K562 (cell line): ENCODE data around the gene TEX9. TPM values are rescaled to one million over a fixed set of nuclear protein-coding genes. Genes with fewer than 3 reads are reported as not detected.

Experiments
- ADNP ChIP-seq: fragments of 200-800 bp; sonication (Bioruptor generic); IDR thresholded peaks from 2 replicates; pipeline ENCODE4 v1.6.1; 2016; ENCODE audit warnings: missing genetic modification characterization, missing compliant biosample characterization
- CBX5 ChIP-seq: IDR thresholded peaks from 2 replicates; pipeline ENCODE4 v1.6.1; 2014; ENCODE audit warnings: low read depth, borderline replicate concordance
- CEBPB ChIP-seq: fragments of 450-650 bp; IDR thresholded peaks from 2 replicates; pipeline ENCODE4 v1.6.1; 2016; ENCODE audit warnings: missing genetic modification characterization, missing compliant biosample characterization
- CSDE1 ChIP-seq, 2 experiments: fragments of 450-650 bp; IDR thresholded peaks; 2 replicates each; pipeline ENCODE4 v1.6.1; 2016; ENCODE audit warnings: mild to moderate bottlenecking in 1 of 2
- CTBP1 ChIP-seq: fragments of 450-650 bp; IDR thresholded peaks from 2 replicates; pipeline ENCODE4 v1.6.1; 2016; ENCODE audit warnings: borderline replicate concordance
- DLX4 ChIP-seq: fragments of 250-450 bp; sonication (Bioruptor Pico); IDR thresholded peaks from 2 replicates; pipeline ENCODE4 v1.6.1; 2021; ENCODE audit warnings: mild to moderate bottlenecking
- ETV5 ChIP-seq: sonication (generic); formaldehyde crosslinking; IDR thresholded peaks from 2 replicates; pipeline ENCODE4 v1.4.0; 2020; ENCODE audit warnings: low read depth, mild to moderate bottlenecking, missing genetic modification reagents
- GABPB1 ChIP-seq: sonication (generic); formaldehyde crosslinking; IDR thresholded peaks from 2 replicates; pipeline ENCODE4 v1.8.0; 2022; ENCODE audit warnings: mild to moderate bottlenecking, missing genetic modification reagents
- HNRNPLL ChIP-seq: fragments of 200-400 bp; formaldehyde crosslinking; IDR thresholded peaks from 2 replicates; pipeline ENCODE4 v1.6.1; 2017; ENCODE audit warnings: low read length, low read depth, mild to moderate bottlenecking; ENCODE audit not compliant: poor library complexity, severe bottlenecking
- KLF6 ChIP-seq: fragments of 250-450 bp; sonication (Bioruptor Pico); IDR thresholded peaks from 2 replicates; pipeline ENCODE4 v1.4.0; 2020; ENCODE audit warnings: mild to moderate bottlenecking, moderate library complexity, borderline replicate concordance
- MECOM ChIP-seq: fragments of 250-450 bp; sonication (Bioruptor Pico); IDR thresholded peaks from 2 replicates; pipeline ENCODE4 v1.8.0; 2022; ENCODE audit warnings: inconsistent platforms
- PHF8 ChIP-seq: fragments of 200-600 bp; sonication (generic); IDR thresholded peaks from 2 replicates; pipeline ENCODE4 v1.6.1; 2012; ENCODE audit warnings: mixed run types, mild to moderate bottlenecking, inconsistent platforms, low read length, moderate library complexity, borderline replicate concordance
- RB1 ChIP-seq: fragments of 450-650 bp; IDR thresholded peaks from 2 replicates; pipeline ENCODE4 v1.6.1; 2017; ENCODE audit warnings: low read depth, mild to moderate bottlenecking
- RBBP5 ChIP-seq: fragments of 200-600 bp; sonication (generic); IDR thresholded peaks from 2 replicates; pipeline ENCODE4 v1.6.1; 2012; ENCODE audit warnings: borderline replicate concordance, mild to moderate bottlenecking, low read length, control low read depth, inconsistent platforms; ENCODE audit not compliant: insufficient read depth, poor library complexity, severe bottlenecking
- SOX6 ChIP-seq: fragments of 450-650 bp; IDR thresholded peaks from 2 replicates; pipeline ENCODE4 v1.6.1; 2014; ENCODE audit warnings: mild to moderate bottlenecking
- TFE3 ChIP-seq: fragments of 450-650 bp; formaldehyde crosslinking; IDR thresholded peaks from 2 replicates; pipeline ENCODE4 v1.4.0; 2020; ENCODE audit warnings: mild to moderate bottlenecking, mixed read lengths
- THRB ChIP-seq: fragments of 450-650 bp; formaldehyde crosslinking; conservative IDR thresholded peaks from 2 replicates; pipeline ENCODE4 v1.4.0; 2022; ENCODE audit warnings: mild to moderate bottlenecking, missing genetic modification characterization
- ZBTB5 ChIP-seq: fragments of 450-650 bp; IDR thresholded peaks from 2 replicates; pipeline ENCODE4 v1.6.1; 2017; ENCODE audit warnings: antibody characterized with exemption
- ZFPM2 ChIP-seq: fragments of 250-450 bp; sonication (Bioruptor Pico); IDR thresholded peaks from 2 replicates; pipeline ENCODE4 v1.5.1; 2022; ENCODE audit warnings: mild to moderate bottlenecking
- ZKSCAN3 ChIP-seq: fragments of 250-450 bp; sonication (Bioruptor Pico); IDR thresholded peaks from 2 replicates; pipeline ENCODE4 v1.4.0; 2020
- ZNF512 ChIP-seq: IDR thresholded peaks from 2 replicates; pipeline ENCODE4 v1.6.1; 2016; ENCODE audit warnings: missing genetic modification characterization, missing compliant biosample characterization
- ZNF57 ChIP-seq: fragments of 450-650 bp; formaldehyde crosslinking; IDR thresholded peaks from 2 replicates; pipeline ENCODE4 v1.4.0; 2020; ENCODE audit warnings: mild to moderate bottlenecking, moderate library complexity
- ZNF584 ChIP-seq: fragments of 200-800 bp; sonication (Bioruptor generic); IDR thresholded peaks from 2 replicates; pipeline ENCODE4 v1.6.1; 2016; ENCODE audit warnings: low read depth, mild to moderate bottlenecking, missing genetic modification characterization, missing compliant biosample characterization
- polyA plus RNA-seq, 8 experiments: library from polyadenylated mRNA; depleted of rRNA in 4 of 8; stranded (reverse) in 5 of 8; unstranded in 3 of 8; fragments of >200 nt; fragmentation: Nextera tagmentation in 2 of 8; fragmentation: Illumina TruSeq in 1 of 8; extraction: Ambion mirVana in 2 of 8; extraction: Trizol in 1 of 8; gene quantifications; 2 replicates each; pipeline versions ENCODE4 v1.2.1 to v1.2.3, GENCODE V29; 2011 to 2014; ENCODE audit warnings: inconsistent platforms in 1 of 8, missing spikeins in 1 of 8
- total RNA-seq, 7 experiments: library from RNA; depleted of rRNA in 6 of 7; stranded (reverse); fragments of >200 nt in 6 of 7; fragmentation: Illumina TruSeq in 2 of 7; extraction: Trizol in 2 of 7; gene quantifications; 2 replicates each; pipeline versions ENCODE4 v1.2.1 to v1.2.3, GENCODE V29; 2011 to 2021; ENCODE audit warnings: low replicate concordance in 1 of 7

Gene TEX9
- total and polyA plus RNA-seq, 9 of the 15 experiments (the other 6 are each of a cell fraction or from before 2014, with no cell fraction given) = 0.93 to 3.6 (median 2.4) TPM

GRCh38 chr15:56464893-56465520 is 99.8 kb downstream of the TEX9 start, which contains the start of gene MNS1 (continued):
- TF ChIP-seq TFE3 (CRISPR knock-in tag) = no peak
- TF ChIP-seq HNRNPLL = peak; percentile 89
- TF ChIP-seq ZNF512 (tag) = no peak
- TF ChIP-seq CEBPB = no peak
- no peak for TF ChIP-seq ZNF584 (CRISPR knock-in tag)
- peak; percentile 76 for TF ChIP-seq CTBP1
- no peak for TF ChIP-seq ZNF57 (CRISPR knock-in tag)
- no peak for TF ChIP-seq ADNP (tag)
- TF ChIP-seq THRB (CRISPR knock-in tag) = no peak
- no peak for TF ChIP-seq ZFPM2 (CRISPR knock-in tag)
- TF ChIP-seq ETV5 (CRISPR knock-in tag) = peak; percentile 52
- no peak for TF ChIP-seq SOX6
- TF ChIP-seq KLF6 (CRISPR knock-in tag) = no peak
- no peak for TF ChIP-seq MECOM (CRISPR knock-in tag)
- TF ChIP-seq GABPB1 (CRISPR knock-in tag) = peak; percentile 53
- TF ChIP-seq ZBTB5 = no peak
- TF ChIP-seq RBBP5 = peak; percentile 61
- no peak for TF ChIP-seq ZKSCAN3 (CRISPR knock-in tag)
- TF ChIP-seq CSDE1 (IDR thresholded peaks at IDR 0.05) = peak in 1 of 2 experiments; percentile 67; a peak in 1 of 4 replicates
- peak; percentile 73; the same call in 1 of the 2 replicates for TF ChIP-seq PHF8
- TF ChIP-seq CBX5 = no peak
- TF ChIP-seq DLX4 (CRISPR knock-in tag) = no peak
- TF ChIP-seq RB1 = peak; percentile 52; the same call in 1 of the 2 replicates
